Ecto neural progenitor cell (in vitro differentiated cells): ENCODE measurements around the gene MAGEA8.
"Not testable (repeated sequence)": the region's sequence is repeated elsewhere in the genome, so short reads cannot be mapped to it uniquely, and the experiment has no call there.

Source experiments
- DNase-seq: peaks from one replicate; pipeline ENCODE4 v3.0.0-alpha.2; 2018; ENCODE audit warnings: low spot score

MAGEA8 gene

DNA sequence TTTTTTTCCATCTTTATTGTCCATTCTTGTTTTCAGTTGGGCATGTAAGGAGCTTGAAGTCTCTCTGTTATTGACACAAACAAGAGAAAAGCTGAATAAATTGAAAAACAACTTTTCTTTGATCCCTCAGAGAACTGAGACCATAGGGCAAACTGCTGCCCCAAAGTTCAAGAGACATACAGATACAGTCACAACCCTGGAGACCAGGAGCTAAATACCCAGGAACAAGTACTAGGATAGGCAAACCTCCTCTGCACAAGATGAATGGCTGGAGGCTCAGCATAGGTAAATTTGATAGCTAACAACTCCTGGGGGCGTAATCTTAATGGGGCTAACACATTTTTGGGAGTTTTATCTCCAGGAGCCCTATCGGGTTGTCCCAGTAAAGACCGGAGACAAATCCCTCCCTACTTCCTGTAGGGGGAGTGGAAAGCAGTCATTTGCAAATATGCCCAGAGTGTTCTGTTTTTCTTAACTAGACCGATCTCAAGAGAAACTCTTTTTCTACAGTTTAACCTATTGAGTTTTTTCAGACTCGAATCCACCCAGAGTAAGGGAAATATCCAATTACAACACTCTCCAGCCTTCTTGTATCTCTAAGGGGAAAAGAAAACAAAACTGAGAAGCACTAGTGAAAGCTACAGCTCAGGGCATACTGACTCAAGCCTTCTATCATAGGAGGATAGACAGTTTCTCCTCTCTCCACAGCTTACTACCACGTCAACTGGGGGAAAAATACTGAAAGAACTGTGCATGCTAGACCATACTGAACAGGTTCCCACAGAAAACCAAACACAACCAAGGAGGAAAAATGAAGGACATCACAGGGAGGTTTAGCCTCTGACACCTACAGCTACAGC lies 23.1 kb downstream of the MAGEA8 start:
- no peak for DNase-seq

DNA sequence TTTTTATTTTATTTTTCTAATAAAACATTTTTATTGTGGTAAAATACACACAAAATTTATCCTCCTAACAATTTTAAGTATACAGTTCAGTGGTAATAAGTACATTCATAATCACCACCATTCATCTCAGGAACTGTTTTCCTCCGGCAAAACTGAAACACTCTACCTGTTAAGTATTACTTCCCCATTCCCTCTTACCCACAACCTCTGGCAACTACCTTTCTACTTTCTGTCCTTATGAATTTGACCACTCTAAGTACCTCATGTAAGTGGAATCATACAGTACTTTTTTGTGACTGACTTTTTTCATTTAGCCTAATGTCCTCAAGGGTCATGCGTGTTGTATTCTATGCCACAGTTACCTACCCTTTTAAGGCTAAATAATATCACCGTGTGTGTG lies 27.3 kb downstream of the MAGEA8 start:
- DNase-seq, result no peak

- DNase-seq, result no peak
These were observed 27.7 kb downstream of the MAGEA8 start for GRCh38 chrX:149908727-149909126.

GRCh38 chrX:149909324-149910177 lies 28.6 kb downstream of the MAGEA8 start:
- no peak for DNase-seq

DNA sequence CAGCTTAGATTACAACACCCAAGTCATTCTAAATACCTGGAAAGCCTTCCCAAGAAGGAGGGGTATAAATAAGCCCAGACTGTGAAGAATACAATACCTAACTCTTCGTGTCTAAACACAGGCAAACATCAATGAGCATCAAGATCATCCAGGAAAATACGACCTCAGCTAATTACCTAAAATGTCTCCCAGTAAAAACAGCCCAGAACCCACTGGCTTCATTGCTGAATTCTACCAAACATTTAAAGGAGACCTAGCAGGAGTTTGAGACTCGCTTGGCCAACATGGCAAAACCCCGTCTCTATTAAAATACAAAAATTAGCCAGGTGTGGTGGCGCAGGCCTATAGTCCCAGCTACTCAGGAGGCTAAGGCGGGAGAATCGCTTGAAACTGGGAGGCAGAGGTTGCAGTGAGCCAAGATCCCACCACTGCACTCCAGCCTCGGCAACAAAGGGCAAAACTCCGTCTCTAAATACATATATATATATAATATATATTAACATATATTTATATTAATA lies 29.3 kb downstream of the MAGEA8 start:
- no peak for DNase-seq

DNA sequence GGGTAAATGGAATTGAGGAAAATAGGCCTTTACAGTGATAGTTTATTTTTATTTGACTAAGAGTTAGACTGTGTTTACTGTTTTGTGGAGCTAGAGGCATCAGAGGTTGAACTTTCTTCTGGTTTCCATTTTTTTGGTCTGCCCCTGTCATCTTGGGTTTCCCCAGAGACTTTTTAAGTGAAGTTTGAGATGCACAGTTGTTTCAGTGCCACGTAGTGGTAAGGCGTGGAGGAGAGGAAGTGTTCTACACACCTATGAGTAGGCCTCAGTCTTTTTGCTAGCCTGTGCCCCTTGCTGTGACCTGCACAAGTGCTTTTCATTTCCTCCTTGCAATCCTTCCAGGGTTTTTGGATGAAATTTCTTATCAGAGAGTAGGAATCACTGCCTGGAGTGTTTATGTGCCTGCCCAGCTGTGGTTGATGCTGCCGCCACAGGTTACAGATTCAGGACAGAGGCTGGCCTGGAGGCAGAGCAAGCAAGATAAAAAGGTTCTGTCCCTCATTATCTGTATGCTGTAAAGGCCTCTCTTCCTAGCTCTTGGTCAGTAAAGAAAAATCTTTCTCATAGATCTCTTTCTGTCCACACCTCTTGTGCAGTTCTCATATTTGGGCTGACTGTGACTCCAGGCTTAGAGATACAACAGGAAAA lies 35.9 kb downstream of the MAGEA8 start:
- no peak for DNase-seq

DNA sequence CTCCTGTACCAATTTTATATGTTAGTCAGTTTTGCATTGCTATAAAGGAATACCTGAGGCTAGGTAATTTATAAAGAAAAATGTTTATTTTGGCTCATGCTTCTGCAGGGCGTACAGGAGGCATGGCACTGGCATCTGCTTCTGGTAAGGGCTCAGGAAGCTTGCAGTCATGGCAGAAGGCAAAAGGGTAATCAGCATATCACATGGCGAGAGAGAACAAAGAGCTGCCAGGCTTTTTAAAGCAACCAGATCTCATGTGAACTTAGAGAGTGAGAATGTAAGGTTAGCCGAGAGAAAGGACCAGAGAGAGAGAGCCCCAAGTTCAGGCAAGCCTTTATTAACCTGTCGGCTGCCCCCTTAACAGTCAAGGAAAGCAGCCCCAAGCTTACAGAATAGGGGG lies 42.9 kb downstream of the MAGEA8 start:
- DNase-seq, result not testable (repeated sequence)

DNA sequence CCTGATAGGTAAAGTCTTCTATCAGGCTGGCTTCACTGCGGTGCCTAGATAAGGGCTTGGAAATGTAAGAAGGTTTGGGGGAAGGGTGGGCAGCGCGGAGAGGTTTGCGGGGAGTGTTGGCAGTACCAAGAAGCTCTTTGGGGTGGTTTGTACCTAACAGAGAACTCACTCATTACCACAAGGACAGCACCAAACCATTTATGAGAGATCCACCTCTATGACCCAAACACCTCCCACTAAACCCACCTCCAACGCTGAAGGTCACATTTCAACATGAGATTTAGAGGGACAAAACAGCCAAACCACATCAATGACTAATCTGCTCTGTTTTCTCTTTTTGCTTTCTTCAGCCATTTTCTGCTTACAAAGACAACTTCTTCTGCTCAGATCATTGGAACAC lies 43.5 kb downstream of the MAGEA8 start:
- DNase-seq, result not testable (repeated sequence)

- not testable (repeated sequence) for DNase-seq
These were observed 46.4 kb downstream of the MAGEA8 start for GRCh38 chrX:149927245-149927963.

DNA sequence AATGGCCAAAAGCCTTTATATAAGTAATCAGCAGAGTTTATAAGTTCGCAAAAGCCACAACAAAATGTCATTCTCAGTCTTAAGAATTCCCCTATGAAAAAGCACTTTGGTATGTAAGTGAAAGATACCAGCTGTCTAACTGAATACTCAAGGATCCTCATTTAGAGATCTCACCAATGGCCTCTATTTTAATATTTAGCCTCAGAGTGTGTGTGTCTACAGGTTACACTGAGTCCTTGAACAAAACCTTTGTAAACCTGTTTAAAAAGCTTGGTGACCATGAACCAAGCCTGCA lies 46.9 kb downstream of the MAGEA8 start:
- not testable (repeated sequence) for DNase-seq

DNA sequence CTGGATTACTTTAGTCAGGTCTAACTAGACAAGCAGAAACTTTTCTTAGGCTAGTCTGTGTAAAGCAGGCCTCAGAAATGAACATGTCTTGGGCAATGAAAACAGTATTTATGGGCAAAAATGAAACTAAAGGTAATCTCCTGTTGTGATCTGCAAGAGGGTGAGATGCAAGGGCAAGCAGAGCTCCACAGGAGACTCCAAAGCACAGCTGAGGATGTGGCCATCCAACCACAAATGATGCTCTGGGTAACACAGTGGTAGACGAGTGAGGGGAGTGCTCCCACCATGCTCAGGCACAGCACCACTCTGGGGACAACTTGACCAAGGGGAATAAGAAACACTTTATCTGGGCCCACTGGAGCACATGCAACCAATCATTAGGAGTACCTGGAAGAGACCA lies 47.7 kb downstream of the MAGEA8 start:
- not testable (repeated sequence) for DNase-seq

DNA sequence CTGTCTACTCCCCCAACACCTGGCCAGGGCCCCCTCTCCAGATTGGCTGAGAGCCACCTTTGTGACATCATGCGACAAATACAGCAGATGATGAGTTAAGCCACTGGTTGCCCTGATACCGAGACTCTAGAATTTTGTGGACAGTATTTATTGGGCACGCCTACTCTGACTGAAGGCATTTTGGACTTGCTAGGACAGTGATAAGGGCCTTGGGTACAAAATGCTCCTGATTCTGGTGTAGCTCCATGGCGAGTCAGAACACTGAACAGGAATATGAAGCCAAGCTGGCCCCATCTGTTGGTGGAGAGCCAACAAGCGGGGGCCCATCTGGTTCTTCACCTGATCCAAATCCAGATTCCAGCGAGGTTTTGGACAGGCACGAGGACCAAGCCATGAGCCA lies 48.4 kb downstream of the MAGEA8 start, which contains the start of gene HSFX4:
HSFX4 (plus strand) TSS at position 174 of the 400 bp plus-strand sequence; CDS start at position 246, 72 bp downstream.
- DNase-seq, result not testable (repeated sequence)

DNA sequence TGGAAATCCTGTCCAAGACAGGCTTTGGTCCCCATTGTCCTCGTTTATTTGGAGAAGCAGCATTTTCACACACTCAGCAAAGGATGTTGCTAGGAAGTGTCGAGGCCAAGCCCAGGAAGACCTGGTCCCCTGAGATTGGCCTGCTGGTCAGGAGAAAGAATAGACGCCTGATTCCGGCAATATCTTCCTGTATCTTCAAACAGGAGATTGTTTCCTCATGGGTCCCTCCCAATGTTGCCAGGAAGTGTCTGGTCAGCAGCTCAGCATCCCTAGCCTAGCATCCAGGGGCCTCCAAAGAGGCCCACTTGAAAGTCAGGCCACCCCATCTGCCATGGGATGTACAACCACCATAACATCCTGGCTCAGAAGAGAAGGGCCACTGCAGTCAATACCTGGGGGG lies 50.4 kb downstream of the MAGEA8 start:
- DNase-seq, result not testable (repeated sequence)

GRCh38 chrX:149932150-149932549 lies 51.2 kb downstream of the MAGEA8 start:
- not testable (repeated sequence) for DNase-seq

- DNase-seq, result not testable (repeated sequence)
These were observed 52.0 kb downstream of the MAGEA8 start for GRCh38 chrX:149932970-149933369.

DNA sequence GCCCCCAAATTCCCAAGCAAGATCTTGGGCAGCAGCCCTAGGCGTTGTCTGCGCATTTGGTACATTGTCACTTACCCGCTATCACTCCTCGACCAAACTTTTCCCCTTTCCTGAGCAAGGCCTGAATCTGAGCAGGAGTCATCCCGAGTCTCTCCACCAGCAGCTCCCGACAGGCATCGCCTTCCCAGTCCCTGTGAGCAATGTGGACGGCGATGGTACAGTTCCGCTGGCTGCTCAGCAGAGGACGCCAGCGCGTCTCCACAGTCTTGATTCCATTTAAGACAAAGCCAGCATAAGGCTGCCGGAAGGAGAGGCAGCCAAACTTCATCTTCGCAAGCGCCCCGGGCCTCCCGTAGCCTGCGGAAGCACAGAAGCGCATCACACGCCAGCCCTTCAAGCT lies 52.6 kb downstream of the MAGEA8 start:
- not testable (repeated sequence) for DNase-seq
